ENCODE results near the gene ANKS6. TPM values are rescaled to one million over a fixed set of nuclear protein-coding genes. Genes with fewer than 3 reads are reported as not detected.

Gene ANKS6
- total and polyA plus RNA-seq, 2 of the 8 experiments (the other 6 are each of a cell fraction or from before 2014, with no cell fraction given) = 34.1 to 56.3 TPM

- no peak overlapping the region for H4K91ac ChIP-seq (replicated peaks; ENCODE audit: insufficient read length, low read length)
- FAIRE-seq = no peak
- H3K36me3 ChIP-seq (ENCODE audit: control insufficient read depth in 2 of 4, insufficient read depth in 4 of 4, low read length in 3 of 4) = no peaks in the 10 kb centered on the region
- no peak overlapping the region for H2BK12ac ChIP-seq (ENCODE audit: low read depth, low read length)
- H2BK20ac ChIP-seq (ENCODE audit: low read length) = no peak overlapping the region
- WGBS, 2 experiments (ENCODE audit: extremely low coverage in 1 of 2, insufficient coverage in 1 of 2, insufficient read length in 1 of 2, insufficient replicate concordance in 2 of 2, low coverage in 1 of 2, low lambda C conversion rate in 2 of 2, missing lambda C conversion rate in 1 of 2) = 98% methylated on average over 2 of the region's 2 CpGs; no CpG with 5 or more reads in 1 of the 2 experiments
- H2AFZ ChIP-seq (ENCODE audit: low read length) = no peak overlapping the region
- no peak overlapping the region for H3K56ac ChIP-seq (replicated peaks; ENCODE audit: insufficient read length, low read depth, low read length)
- H3K23me2 ChIP-seq (ENCODE audit: low read depth, low read length) = peaks cover 7% of the 10 kb centered on the region; the same call in 1 of the 2 replicates
- ChIA-PET CTCF (ENCODE audit: partially characterized antibody) (no interaction called here), POLR2A (ENCODE audit: partially characterized antibody) (no interaction called here)
- no peak overlapping the region for H4K5ac ChIP-seq (ENCODE audit: insufficient read length, low read depth, low read length)
- H2BK15ac ChIP-seq (ENCODE audit: low read length) = no peak overlapping the region
- no peaks in the 10 kb centered on the region for H4K20me1 ChIP-seq (replicated peaks in 1 of 2; ENCODE audit: control insufficient read depth in 1 of 2, insufficient read depth in 2 of 2, low read length in 2 of 2)
- H3K9ac ChIP-seq (replicated peaks in 1 of 4; ENCODE audit: extremely low read depth in 1 of 4, low read depth in 3 of 4, low read length in 3 of 4) = no peak overlapping the region
- peaks cover 5 to 19% (median 14%) of the 10 kb centered on the region in 4 experiments for H3K4me1 ChIP-seq (replicated peaks in 1 of 4; ENCODE audit: control insufficient read depth in 3 of 4, insufficient read depth in 4 of 4, low read length in 3 of 4)
- H3K4ac ChIP-seq (replicated peaks; ENCODE audit: insufficient read length, low read depth, low read length) = no peak overlapping the region
- no peaks in the 10 kb centered on the region for H3K79me2 ChIP-seq (ENCODE audit: control insufficient read depth in 1 of 2, insufficient read depth in 2 of 2, low read length in 2 of 2)
- no peak for TF ChIP-seq CHD1 (IDR thresholded peaks at IDR 0.05; ENCODE audit: low read depth, low read length)
- TF ChIP-seq GTF2F1 (IDR thresholded peaks at IDR 0.05; ENCODE audit: borderline replicate concordance, low read depth, low read length) = no peak
- no peak for TF ChIP-seq MAX (IDR thresholded peaks at IDR 0.05)
- TF ChIP-seq FOSL1 (IDR thresholded peaks at IDR 0.05; ENCODE audit: insufficient read depth, low read depth, low read length) = no peak
- no peak for TF ChIP-seq SRF (IDR thresholded peaks at IDR 0.05; ENCODE audit: low read depth, low read length)
- TF ChIP-seq TBP (IDR thresholded peaks at IDR 0.05; ENCODE audit: low read depth, low read length) = no peak
- no peak for TF ChIP-seq HDAC6 (IDR thresholded peaks at IDR 0.05; ENCODE audit: low read depth, low read length)
- no peak for TF ChIP-seq BACH1 (IDR thresholded peaks at IDR 0.05; ENCODE audit: low read length)
- no peak for TF ChIP-seq KDM4A (IDR thresholded peaks at IDR 0.05; ENCODE audit: low read depth, low read length, severe bottlenecking)
- no peak for TF ChIP-seq BRCA1 (IDR thresholded peaks at IDR 0.05; ENCODE audit: low read depth, low read length)
- no peak overlapping the region for H3K27ac ChIP-seq (ENCODE audit: low read depth, low read length)
- no peak overlapping the region for H4K8ac ChIP-seq (ENCODE audit: extremely low read depth, insufficient read depth, low read length)
- H2BK120ac ChIP-seq (replicated peaks; ENCODE audit: low read depth, low read length) = no peak overlapping the region
- no peak for DNase-seq (ENCODE audit: low read depth in 1 of 2, low spot score in 2 of 2)
- no peak overlapping the region for H3K4me2 ChIP-seq (ENCODE audit: insufficient read depth in 1 of 2, low read depth in 2 of 2, low read length in 2 of 2)
- no peak overlapping the region for H2AK5ac ChIP-seq (ENCODE audit: low read depth, low read length)
- H3K14ac ChIP-seq (ENCODE audit: insufficient read length) = no peak overlapping the region
- no peak overlapping the region for H3K18ac ChIP-seq (ENCODE audit: extremely low read depth, low read length)
- H2BK5ac ChIP-seq (ENCODE audit: low read depth, low read length) = no peak overlapping the region
- peaks cover 0 to 5% (median 2%) of the 10 kb centered on the region in 4 experiments; a peak in 2 of 7 replicates for H3K27me3 ChIP-seq (replicated peaks in 1 of 4; ENCODE audit: control insufficient read depth in 3 of 4, extremely low read depth in 1 of 4, insufficient read depth in 3 of 4, low read length in 3 of 4)
- H3K4me3 ChIP-seq (ENCODE audit: extremely low read depth in 1 of 4, insufficient read depth in 2 of 4, low read depth in 3 of 4, low read length in 4 of 4) = no peak overlapping the region
- H3K79me1 ChIP-seq (ENCODE audit: low read depth, low read length) = no peaks in the 10 kb centered on the region
- H3K9me3 ChIP-seq (ENCODE audit: insufficient read depth in 2 of 2, low read depth in 1 of 2, low read length in 1 of 2) = no peaks in the 10 kb centered on the region
- H3K23ac ChIP-seq (ENCODE audit: insufficient read length) = no peak overlapping the region
Observed at GRCh38 chr9:98811051-98811650, 14.8 kb upstream of the ANKS6 start.

All from H1 (cell line).